HL-60 (cell line): Measurements from ENCODE around the gene LENEP.

Experiments used
- DNase-seq, 2 experiments: peaks; one replicate each; pipeline ENCODE4 v3.0.0-alpha.2; 2010 to 2020; ENCODE audit warnings: low read depth in 1 of 2, low spot score in 1 of 2
- H3K27ac ChIP-seq: fragments of 250-450 bp; sonication (Bioruptor Pico); replicated peaks from 2 replicates; pipeline ENCODE4 v1.5.1; 2020; ENCODE audit warnings: mild to moderate bottlenecking, moderate library complexity
- H3K27me3 ChIP-seq: fragments of 250-450 bp; sonication (Bioruptor Pico); 2 replicates; pipeline ENCODE4 v1.5.1; 2021; ENCODE audit warnings: mild to moderate bottlenecking, moderate library complexity; ENCODE audit not compliant: insufficient read depth, poor library complexity, severe bottlenecking
- H3K4me3 ChIP-seq: replicated peaks from 2 replicates; pipeline ENCODE4 v1.5.1; 2011; ENCODE audit warnings: mild to moderate bottlenecking, control low read depth, low read length; ENCODE audit not compliant: insufficient read depth
- CTCF ChIP-seq: IDR thresholded peaks from one replicate; pipeline ENCODE4 v1.5.1; 2011; ENCODE audit warnings: low read length, control low read depth, inconsistent platforms; ENCODE audit not compliant: insufficient read depth
- GABPA ChIP-seq: IDR thresholded peaks from 2 replicates; pipeline ENCODE4 v1.6.1; 2012; ENCODE audit warnings: low read depth
- POLR2AphosphoS5 ChIP-seq: IDR thresholded peaks from 2 replicates; pipeline ENCODE4 v1.6.1; 2012; ENCODE audit warnings: low read depth
- REST ChIP-seq: IDR thresholded peaks from 2 replicates; pipeline ENCODE4 v1.6.1; 2012; ENCODE audit warnings: low read depth; ENCODE audit not compliant: insufficient replicate concordance
- SPI1 ChIP-seq: IDR thresholded peaks from 2 replicates; pipeline ENCODE4 v1.6.1; 2012; ENCODE audit warnings: low read depth, mild to moderate bottlenecking, borderline replicate concordance

Gene LENEP

DNA sequence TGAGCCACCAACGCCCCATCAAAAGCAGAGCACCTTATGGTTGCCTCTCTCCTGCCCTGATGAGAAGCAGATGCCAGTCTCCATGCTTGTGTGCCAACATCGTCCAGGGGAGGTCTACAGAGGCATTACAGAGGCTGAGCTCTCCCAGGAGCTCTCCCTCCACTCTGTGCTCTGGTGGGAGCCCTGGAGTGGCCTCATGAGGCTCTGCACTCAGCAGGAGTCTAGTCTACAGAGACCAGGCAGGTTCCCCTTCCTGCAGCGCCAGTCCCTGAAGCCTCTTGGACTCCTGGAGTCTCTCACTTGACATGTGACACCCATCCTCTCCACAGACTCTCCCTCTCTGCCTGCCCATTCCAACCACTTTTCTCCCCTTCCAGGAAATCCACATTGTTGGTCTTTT, 43.7 kb downstream of the LENEP start:
- Histone ChIP-seq H3K27me3 (no peaks in the 10 kb centered on the region), H3K27ac (no peak overlapping the region), H3K4me3 (no peak overlapping the region)
- TF ChIP-seq POLR2AphosphoS5 (no peak), CTCF (no peak), GABPA (no peak), SPI1 (no peak), REST (no peak)
- no peak for DNase-seq

DNA sequence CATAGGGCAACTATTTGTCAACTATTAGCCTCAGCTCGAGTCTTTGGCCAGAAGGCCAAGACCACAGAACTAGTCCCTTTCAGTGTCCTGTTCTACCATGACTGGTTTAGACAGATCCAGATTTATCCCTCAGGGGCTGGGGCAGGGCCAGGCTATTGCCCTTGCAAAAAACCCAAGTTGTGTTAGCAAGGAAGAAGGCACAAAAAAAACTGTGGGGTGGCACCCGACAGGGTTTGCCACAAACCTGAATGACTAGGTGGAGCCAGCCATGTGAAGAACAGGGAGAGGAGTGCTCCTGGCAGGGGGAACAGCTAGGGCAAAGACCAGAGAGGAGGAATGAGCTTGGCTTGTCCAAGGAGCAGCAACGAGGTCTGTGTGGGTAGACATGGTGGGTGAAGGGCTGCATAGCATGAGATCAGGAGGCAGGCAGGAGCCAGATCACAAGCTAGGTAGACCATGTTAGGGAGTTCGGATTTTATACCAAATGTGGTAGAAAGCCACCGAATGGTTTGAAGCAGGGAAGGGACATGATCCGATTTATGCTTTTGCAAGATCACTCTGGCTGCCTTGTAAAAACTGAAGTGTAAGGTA, 44.6 kb downstream of the LENEP start:
- H3K4me3 ChIP-seq: no peak overlapping the region
- TF ChIP-seq POLR2AphosphoS5 (no peak), SPI1 (no peak), CTCF (no peak), GABPA (no peak), REST (no peak)
- no peak for DNase-seq
- no peaks in the 10 kb centered on the region for H3K27me3 ChIP-seq
- H3K27ac ChIP-seq: no peak overlapping the region

DNA sequence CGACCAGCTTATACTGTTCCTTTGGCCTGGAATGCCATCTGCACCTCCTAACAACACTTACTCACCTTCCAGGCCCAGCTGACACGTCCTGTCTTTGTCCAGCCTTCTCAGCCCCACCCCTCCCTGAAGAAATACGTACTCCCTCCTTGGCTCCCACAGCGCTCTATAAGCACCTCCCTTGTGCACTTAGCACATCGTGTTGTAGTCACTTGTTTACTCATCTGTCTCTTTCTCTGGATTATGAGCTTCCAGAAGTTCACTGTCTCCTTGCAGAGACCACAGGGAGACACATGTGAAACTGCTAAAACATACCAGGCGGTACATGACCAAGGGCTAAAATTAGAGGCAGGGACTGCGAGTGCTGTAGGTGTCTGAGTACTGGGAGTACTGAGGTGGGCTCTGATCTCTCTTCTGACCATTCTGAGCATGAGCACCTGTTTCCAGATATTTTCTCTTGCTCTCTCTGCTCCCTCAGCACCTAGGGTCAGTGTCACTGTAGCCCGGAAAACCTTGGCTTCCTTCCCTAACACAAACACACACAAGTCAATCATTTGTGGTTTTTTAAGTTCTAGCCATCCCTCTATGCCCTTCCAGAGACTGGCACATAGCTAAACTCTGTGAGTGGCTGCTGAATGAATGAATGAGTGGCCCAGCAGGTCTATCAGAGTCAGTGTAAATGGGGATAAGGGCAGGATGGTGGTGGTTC, 45.4 kb downstream of the LENEP start:
- H3K27ac ChIP-seq: no peak overlapping the region
- H3K4me3 ChIP-seq: no peak overlapping the region
- TF ChIP-seq POLR2AphosphoS5: no peak
- TF ChIP-seq GABPA: no peak
- no peak for TF ChIP-seq SPI1
- DNase-seq: no peak
- no peaks in the 10 kb centered on the region for H3K27me3 ChIP-seq

DNA sequence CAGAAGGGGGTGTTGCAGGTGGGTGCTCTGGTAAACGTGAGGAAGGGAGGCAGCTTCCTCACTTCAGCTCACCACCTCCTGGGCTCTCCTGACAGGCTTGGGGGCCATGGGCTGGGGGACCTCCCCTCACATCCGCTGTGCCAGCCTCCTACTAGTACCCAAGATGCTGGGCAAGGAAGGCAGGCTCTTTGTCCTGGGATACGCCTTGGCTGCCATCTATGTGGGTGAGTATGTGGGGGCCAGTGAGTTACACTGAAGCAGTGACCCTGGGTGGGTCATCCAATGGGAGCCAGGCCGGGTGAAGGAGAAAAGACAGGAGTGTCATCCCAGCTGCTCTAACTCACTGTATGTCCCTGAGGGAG, 45.9 kb downstream of the LENEP start:
- DNase-seq: no peak
- Histone ChIP-seq H3K27ac (no peak overlapping the region), H3K4me3 (no peak overlapping the region), H3K27me3 (no peaks in the 10 kb centered on the region)
- no peak for TF ChIP-seq REST
- no peak for TF ChIP-seq CTCF
- no peak for TF ChIP-seq SPI1
- TF ChIP-seq POLR2AphosphoS5: no peak
- TF ChIP-seq GABPA: no peak
